Measurements from ENCODE around the gene P2RY1.
"Not testable (repeated sequence)": the region's sequence is repeated elsewhere in the genome, so short reads cannot be mapped to it uniquely, and the experiment has no call there.

P2RY1 gene

DNA sequence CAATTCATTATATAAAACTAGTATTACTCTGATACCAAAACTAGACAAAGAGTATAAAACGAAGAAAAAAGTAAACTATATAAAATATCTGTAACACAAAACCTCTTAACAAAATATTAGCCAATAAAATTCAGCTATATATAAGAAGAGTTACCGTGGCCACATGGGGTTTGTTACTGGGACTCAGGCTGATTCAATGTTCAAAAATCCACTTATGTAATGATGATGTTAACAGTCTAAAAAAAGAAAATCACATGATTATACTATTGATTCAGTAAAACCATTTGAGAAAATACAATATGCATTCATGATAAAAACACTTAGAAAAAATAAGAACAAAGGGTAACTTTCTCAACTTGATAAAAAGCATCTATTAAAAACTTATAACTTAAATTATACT, 18.3 kb downstream of the P2RY1 start:
- H3K9ac ChIP-seq (ENCODE audit: low read depth, low read length), result no peak overlapping the region
- H3K9me3 ChIP-seq (ENCODE audit: control insufficient read depth, insufficient read depth, low read length), result peaks cover 2% of the 10 kb centered on the region
- H3K4me1 ChIP-seq (ENCODE audit: insufficient read depth, low read length), result no peaks in the 10 kb centered on the region
- no peaks in the 10 kb centered on the region for H3K36me3 ChIP-seq (ENCODE audit: insufficient read depth, low read length)

DNA sequence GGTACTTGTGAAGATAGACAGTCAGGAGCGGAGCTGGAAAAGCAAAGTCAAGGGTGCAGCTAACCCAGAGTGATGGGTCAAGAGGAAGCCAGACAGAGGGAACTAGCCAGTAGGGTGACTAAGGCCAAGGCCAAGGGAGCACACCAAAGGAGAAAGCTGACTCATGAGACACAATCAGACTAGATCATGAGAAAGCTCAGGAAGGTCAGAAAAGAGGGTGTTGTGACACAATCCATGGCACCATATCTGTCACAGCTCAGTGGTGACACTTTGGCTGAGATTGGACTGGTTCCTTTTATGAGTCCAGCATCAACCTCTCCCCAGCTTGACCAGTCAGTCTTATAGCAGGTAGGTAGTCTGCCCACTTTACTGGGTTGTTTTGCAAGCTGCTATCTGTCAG, 22.2 kb downstream of the P2RY1 start:
- no peaks in the 10 kb centered on the region for H3K36me3 ChIP-seq (ENCODE audit: insufficient read depth, low read length)
- H3K9me3 ChIP-seq (ENCODE audit: control insufficient read depth, insufficient read depth, low read length), result no peaks in the 10 kb centered on the region; the same call in 1 of the 2 replicates

DNA sequence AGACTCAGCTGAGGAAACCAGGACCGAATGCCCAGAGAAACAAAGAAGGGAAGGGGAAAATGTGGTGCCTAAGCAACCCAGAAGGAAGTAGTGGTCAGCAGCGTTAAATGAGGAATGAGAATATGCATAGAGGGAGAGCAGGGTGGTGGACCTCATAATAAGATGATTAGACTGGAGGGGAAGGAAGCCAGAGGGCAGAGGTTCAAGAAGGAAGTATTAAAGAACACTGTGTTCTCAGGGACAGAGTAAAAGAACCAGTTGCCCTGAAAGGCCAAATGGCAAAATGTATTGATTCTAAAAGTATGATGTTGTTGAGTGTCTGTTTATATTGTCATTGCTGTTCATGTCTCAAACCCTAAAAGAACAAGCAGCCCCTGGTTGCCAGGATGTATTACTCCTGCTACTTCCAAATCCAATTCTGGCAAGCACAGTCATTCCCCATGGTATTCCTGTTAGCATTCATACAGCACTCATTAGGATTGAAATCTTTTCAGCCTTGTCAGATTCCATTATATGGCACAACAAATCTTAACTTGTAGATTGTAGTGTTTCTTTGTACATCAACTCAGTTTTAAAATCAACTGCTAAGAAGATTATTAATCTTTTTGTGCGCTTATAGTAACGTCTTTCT, 23.4 kb downstream of the P2RY1 start:
- Histone ChIP-seq H3K9ac (ENCODE audit: low read depth, low read length) (no peak overlapping the region), H3K9me3 (ENCODE audit: control insufficient read depth, insufficient read depth, low read length) (no peaks in the 10 kb centered on the region), H3K4me1 (ENCODE audit: insufficient read depth, low read length) (no peaks in the 10 kb centered on the region), H3K36me3 (ENCODE audit: insufficient read depth, low read length) (no peaks in the 10 kb centered on the region)

More for the DNA sequence above, 22.2 kb downstream of the P2RY1 start:
- H3K9ac ChIP-seq (ENCODE audit: low read depth, low read length), result no peak overlapping the region
- H3K4me1 ChIP-seq (ENCODE audit: insufficient read depth, low read length), result no peaks in the 10 kb centered on the region

DNA sequence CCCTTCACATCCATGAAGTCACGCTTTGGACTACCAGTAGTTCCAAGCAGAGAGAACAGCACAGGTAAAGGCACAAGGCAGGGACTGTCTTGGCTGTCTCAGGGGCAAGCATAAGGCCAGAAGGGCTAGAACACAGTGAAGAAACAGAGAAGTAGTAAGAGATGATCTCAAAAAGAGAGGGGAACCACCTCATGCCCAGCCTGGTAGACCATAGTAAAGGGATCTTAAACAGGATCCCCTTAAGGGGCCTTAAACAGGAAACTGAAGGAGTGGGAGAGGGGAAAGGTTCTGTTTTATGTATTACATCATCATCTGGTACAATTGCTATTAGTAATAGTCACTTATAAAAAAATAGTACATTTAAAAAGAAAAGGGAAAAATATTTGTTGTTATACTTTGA, 25.8 kb downstream of the P2RY1 start:
- H3K36me3 ChIP-seq (ENCODE audit: insufficient read depth, low read length), result no peaks in the 10 kb centered on the region
- no peaks in the 10 kb centered on the region for H3K4me1 ChIP-seq (ENCODE audit: insufficient read depth, low read length)
- no peak overlapping the region for H3K9ac ChIP-seq (ENCODE audit: low read depth, low read length)
- no peaks in the 10 kb centered on the region for H3K9me3 ChIP-seq (ENCODE audit: control insufficient read depth, insufficient read depth, low read length)

DNA sequence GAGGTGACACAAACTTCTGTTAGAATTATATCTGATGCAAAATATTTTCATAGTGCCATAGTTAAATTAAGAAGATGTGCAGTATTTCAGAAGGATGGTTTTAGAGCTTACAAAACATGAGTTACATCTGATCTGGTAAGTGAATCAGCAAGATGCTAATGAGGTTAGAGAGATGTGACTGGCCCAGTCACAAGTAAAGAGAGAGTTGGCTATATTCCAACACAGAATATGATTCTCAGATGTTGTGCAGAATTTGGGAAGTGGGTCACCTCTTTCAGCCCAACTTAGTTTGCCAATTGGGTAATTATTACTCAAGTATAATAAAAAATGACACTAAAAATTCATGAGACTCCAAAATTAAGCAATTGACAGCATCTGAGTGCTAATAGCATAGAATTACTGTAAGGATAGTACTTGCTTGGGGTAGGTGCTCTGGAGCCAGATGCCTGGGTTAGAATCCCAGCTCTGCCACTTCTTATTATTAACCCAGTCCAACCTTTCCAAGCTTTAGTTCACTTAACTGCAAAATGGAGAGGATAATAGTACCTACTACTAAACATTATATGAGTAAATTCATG, 30.8 kb downstream of the P2RY1 start:
- no peaks in the 10 kb centered on the region for H3K9me3 ChIP-seq (ENCODE audit: control insufficient read depth, insufficient read depth, low read length)
- H3K4me1 ChIP-seq (ENCODE audit: insufficient read depth, low read length), result no peaks in the 10 kb centered on the region
- no peaks in the 10 kb centered on the region for H3K36me3 ChIP-seq (ENCODE audit: insufficient read depth, low read length)
- H3K9ac ChIP-seq (ENCODE audit: low read depth, low read length), result no peak overlapping the region; the same call in 1 of the 2 replicates

DNA sequence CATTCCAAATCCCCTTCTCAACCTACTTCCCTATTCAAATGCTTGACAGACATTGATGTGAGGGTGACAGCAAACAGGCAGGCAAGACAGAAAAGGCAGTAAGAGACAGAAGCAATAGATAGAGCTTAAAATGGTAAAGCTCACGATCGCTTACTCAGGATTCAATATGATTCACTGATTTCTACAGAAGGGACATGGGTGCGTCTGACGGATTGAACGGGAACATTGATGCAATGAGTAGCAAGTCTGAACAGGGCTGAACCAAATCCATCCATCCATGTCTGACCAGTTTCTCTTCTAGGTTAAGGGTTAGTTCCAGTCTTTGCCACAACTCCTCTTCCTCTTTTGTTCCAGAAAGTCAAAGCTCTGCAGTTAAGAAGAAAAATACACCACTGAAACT, 35.1 kb downstream of the P2RY1 start:
- no peaks in the 10 kb centered on the region for H3K36me3 ChIP-seq (ENCODE audit: insufficient read depth, low read length)
- H3K4me1 ChIP-seq (ENCODE audit: insufficient read depth, low read length), result no peaks in the 10 kb centered on the region
- no peak overlapping the region for H3K9ac ChIP-seq (ENCODE audit: low read depth, low read length)
- H3K9me3 ChIP-seq (ENCODE audit: control insufficient read depth, insufficient read depth, low read length), result no peaks in the 10 kb centered on the region

DNA sequence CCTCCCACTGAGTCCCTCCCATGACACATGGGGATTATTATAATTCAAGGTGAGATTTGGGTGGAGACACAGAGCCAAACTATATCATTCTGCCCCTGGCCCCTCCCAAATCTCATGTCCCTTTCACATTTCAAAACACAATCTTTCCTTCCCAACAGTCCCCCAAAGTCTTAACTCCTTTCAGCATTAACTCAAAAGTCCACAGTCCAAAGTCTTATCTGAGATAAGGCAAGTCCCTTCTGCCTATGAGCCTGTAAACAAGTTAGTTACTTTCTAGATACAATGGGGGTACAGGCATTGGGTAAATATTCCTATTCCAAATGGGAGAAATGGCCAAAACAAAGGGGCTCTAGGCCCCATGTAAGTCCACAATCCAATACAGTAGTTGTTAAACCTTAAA, 38.4 kb downstream of the P2RY1 start:
- H3K36me3 ChIP-seq (ENCODE audit: insufficient read depth, low read length); H3K9ac ChIP-seq (ENCODE audit: low read depth, low read length); H3K4me1 ChIP-seq (ENCODE audit: insufficient read depth, low read length); H3K9me3 ChIP-seq (ENCODE audit: control insufficient read depth, insufficient read depth, low read length): not testable (repeated sequence)

DNA sequence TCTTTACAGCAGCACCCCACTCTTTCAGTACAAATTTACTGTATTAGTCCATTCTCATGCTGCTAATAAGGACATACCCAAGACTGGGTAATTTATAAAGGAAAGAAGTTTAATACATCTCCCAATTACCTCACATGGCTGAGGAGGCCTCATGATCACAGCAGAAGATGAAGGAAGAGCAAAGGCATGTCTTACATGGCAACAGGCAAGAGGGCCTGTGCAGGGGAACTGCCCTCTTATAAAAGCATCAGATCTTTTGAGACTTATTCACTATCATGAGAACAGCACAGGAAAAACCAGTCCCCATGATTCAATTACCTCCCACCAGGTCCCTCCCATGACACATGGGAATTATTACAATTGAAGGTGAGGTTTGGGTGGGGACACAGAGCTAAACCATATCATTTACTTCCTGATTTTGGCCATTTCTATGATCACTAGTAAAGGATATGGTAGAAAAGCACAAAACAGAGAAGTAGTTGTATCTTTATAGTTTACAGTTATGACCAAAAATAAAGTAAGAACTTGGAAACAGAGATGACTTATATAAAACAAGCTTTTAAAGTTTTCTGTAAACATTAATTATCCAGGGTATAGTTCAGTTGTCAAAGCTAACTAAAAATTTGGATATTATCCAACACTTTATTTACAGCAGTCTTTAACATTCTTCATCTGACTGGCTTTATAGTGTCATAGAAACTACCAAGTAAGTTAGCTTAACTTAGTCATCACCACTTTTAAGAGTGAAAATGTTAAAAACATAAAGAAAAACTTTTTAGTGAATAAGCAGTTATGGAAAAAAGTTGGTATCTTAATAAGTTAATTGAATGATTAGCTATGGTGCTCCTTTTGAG, 40.2 kb downstream of the P2RY1 start:
- Histone ChIP-seq H3K36me3 (ENCODE audit: insufficient read depth, low read length) (no peaks in the 10 kb centered on the region), H3K4me1 (ENCODE audit: insufficient read depth, low read length) (no peaks in the 10 kb centered on the region), H3K9ac (ENCODE audit: low read depth, low read length) (no peak overlapping the region), H3K9me3 (ENCODE audit: control insufficient read depth, insufficient read depth, low read length) (no peaks in the 10 kb centered on the region)

DNA sequence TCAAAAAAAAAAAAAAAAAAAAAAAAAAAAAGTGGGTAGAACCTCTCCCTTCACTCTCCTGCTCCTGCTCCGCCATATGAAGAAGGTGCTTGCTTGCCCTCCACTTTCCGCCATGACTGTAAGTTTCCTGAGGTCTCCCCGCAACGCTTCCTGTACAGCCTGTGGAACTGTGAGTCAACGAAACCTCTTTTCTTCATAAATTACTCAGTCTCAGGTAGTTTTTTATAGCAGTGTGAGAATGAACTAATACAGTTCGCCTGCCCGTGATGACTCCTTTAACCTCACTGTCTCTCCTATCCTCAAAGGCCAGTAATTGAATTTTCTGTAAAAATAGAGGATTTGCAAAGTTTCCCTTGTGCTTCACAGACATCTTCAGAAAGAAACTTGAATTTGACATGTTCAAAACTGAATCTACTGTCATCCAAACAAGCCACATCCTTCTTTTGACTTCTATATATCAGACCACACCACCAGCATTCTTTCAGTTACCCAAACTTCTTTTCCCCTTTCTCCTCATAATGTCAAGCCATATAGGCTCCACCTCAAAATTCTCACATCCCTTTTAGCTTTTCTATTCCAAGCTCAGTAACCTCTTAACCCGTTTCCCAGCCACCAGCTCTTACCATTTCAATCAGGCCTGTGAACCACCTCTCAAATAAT, 44.3 kb downstream of the P2RY1 start:
- Histone ChIP-seq H3K4me1 (ENCODE audit: insufficient read depth, low read length) (no peaks in the 10 kb centered on the region), H3K9me3 (ENCODE audit: control insufficient read depth, insufficient read depth, low read length) (no peaks in the 10 kb centered on the region), H3K9ac (ENCODE audit: low read depth, low read length) (no peak overlapping the region), H3K36me3 (ENCODE audit: insufficient read depth, low read length) (no peaks in the 10 kb centered on the region)

DNA sequence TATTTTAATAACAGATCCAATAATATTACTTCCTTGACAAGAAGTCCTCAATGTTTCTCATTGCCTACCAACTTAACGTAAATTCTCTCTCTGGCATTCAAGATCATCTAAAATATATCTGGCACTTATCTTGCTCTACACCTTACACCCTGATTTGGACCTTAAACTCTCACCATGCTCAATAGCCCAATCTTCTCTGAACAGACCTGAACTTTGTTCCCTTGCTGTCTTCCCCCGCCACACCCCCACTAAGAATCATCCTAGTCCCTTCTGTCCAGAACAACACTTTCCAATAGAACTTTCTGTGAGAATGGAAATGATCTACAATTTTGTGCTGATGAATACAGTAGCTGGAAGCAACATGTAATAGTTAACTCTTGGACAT, 44.9 kb downstream of the P2RY1 start:
- Histone ChIP-seq H3K4me1 (ENCODE audit: insufficient read depth, low read length) (no peaks in the 10 kb centered on the region), H3K36me3 (ENCODE audit: insufficient read depth, low read length) (no peaks in the 10 kb centered on the region), H3K9me3 (ENCODE audit: control insufficient read depth, insufficient read depth, low read length) (no peaks in the 10 kb centered on the region), H3K9ac (ENCODE audit: low read depth, low read length) (no peak overlapping the region)

DNA sequence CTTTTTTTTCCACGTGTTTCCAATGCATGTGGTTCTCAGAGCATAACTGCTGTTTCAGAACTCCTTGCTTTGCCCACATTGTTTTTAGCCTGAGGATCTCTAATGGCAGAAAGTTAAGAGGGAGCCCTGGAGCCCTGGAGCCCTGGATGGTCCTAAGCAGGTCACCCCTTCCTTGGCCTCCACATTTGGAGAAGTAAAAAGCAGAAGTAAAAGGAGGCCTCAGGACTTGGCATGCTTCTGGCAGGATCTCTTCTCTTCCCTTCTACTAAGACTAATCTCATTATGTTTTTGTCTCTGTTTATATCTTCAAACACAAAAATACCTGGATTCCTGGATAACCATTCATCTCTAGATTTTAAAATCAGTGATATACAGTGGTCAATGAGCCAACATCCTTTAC, 50.1 kb downstream of the P2RY1 start:
- no peaks in the 10 kb centered on the region for H3K9me3 ChIP-seq (ENCODE audit: control insufficient read depth, insufficient read depth, low read length)
- no peaks in the 10 kb centered on the region for H3K4me1 ChIP-seq (ENCODE audit: insufficient read depth, low read length)
- no peaks in the 10 kb centered on the region for H3K36me3 ChIP-seq (ENCODE audit: insufficient read depth, low read length)
- H3K9ac ChIP-seq (ENCODE audit: low read depth, low read length), result no peak overlapping the region

All from ES-I3 (cell line).